HT1080 (cell line): Measurements from ENCODE around the gene BRSK1. TPM values are rescaled to one million over a fixed set of nuclear protein-coding genes. Genes with fewer than 3 reads are reported as not detected.
A peak's percentile ranks its signal among the peaks of the same experiment; 100 is the strongest.

ENCODE experiments used
- DNase-seq: peaks from one replicate; pipeline ENCODE4 v3.0.0-alpha.2; 2015; ENCODE audit warnings: low read depth
- total RNA-seq: library from RNA; depleted of rRNA; stranded (reverse); fragments of >200 nt; shearing (Covaris generic); gene quantifications from 2 replicates; pipeline ENCODE4 v1.2.3, GENCODE V29; 2014

BRSK1 gene
- total RNA-seq, 1 experiment from 2014 or later, result 7.6 TPM

- peak; percentile 55 for DNase-seq
These were observed 20.6 kb downstream of the BRSK1 start for GRCh38 chr19:55304279-55304978.

GRCh38 chr19:55304980-55305379, 21.2 kb downstream of the BRSK1 start:
- no peak for DNase-seq

- peak; percentile 41 for DNase-seq
These were observed 21.7 kb downstream of the BRSK1 start for GRCh38 chr19:55305491-55305890.

- DNase-seq, result peak; percentile 64
These were observed 22.3 kb downstream of the BRSK1 start for GRCh38 chr19:55305983-55306562.

- no peak for DNase-seq
These were observed 22.9 kb downstream of the BRSK1 start for GRCh38 chr19:55306712-55307111.

GRCh38 chr19:55308281-55308680, 24.5 kb downstream of the BRSK1 start:
- DNase-seq, result no peak

- DNase-seq, result no peak
These were observed 25.7 kb downstream of the BRSK1 start for GRCh38 chr19:55309448-55309847.

GRCh38 chr19:55310498-55310897, 26.7 kb downstream of the BRSK1 start:
- no peak for DNase-seq

- no peak for DNase-seq
These were observed 27.6 kb downstream of the BRSK1 start for GRCh38 chr19:55311397-55311796.

- no peak for DNase-seq
These were observed 28.0 kb downstream of the BRSK1 start for GRCh38 chr19:55311797-55312196.

GRCh38 chr19:55312621-55313512, 29.1 kb downstream of the BRSK1 start:
- no peak for DNase-seq

- DNase-seq, result no peak
These were observed 30.6 kb downstream of the BRSK1 start for GRCh38 chr19:55314396-55314795.

GRCh38 chr19:55315956-55316525, 32.2 kb downstream of the BRSK1 start:
- no peak for DNase-seq

GRCh38 chr19:55316646-55317045, 32.8 kb downstream of the BRSK1 start:
- no peak for DNase-seq

- peak; percentile 41 for DNase-seq
These were observed 36.0 kb downstream of the BRSK1 start for GRCh38 chr19:55319785-55320184.

GRCh38 chr19:55320844-55321419, 37.1 kb downstream of the BRSK1 start:
- DNase-seq, result no peak

- no peak for DNase-seq
These were observed 37.8 kb downstream of the BRSK1 start for GRCh38 chr19:55321466-55322137.

- no peak for DNase-seq
These were observed 38.5 kb downstream of the BRSK1 start for GRCh38 chr19:55322204-55322885.

- no peak for DNase-seq
These were observed 40.9 kb downstream of the BRSK1 start for GRCh38 chr19:55324662-55325061.

GRCh38 chr19:55325172-55325571, 41.4 kb downstream of the BRSK1 start, which contains the start of gene TMEM150B:
TSS of gene TMEM150B (minus strand) at chr19:55325341. CDS start at chr19:55321036, 4,305 bp downstream.
- DNase-seq, result no peak
